HG03354 (cell line): ENCODE measurements around the gene CFAP74.

Source experiments
- ATAC-seq: cut with Tn5 transposase; IDR thresholded peaks from one replicate; pipeline ENCODE4 v1.9.1; 2021; ENCODE audit warnings: mild to moderate bottlenecking; ENCODE audit not compliant: unreplicated experiment, poor library complexity, severe bottlenecking

The CFAP74 gene

DNA sequence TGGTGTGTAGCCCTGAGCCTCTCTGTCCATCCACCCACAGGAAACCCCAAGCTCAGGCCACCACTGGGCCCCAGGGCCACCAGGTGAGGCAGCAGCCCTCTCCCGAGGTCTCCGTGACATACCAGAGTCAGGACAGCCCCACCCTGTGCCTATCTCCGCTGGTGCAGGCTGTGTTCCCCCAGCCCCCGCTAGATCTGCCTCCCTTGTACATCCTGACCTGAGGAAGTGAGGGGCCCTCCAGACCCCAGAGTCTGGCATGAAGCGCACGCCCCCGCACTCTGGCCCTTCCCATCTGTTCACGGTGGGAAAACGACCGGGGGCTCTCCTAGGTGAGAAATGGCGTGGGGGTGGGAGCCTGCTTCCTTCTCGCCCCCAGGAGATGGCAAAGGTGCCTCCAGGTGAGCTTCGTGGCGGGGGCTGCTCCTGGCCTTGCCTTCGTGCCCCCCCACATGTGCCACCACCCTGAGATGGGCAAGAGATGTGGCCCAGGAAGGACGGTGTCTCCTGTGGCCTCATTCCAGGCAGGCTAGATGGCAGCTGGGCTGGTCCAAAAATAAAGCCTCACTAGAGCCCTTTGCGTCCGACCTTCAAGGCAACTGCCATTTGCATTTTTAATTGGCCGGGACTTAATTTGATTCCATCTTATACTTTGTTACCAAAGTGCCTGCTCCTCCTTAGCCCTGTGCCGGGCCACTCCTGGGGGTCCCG is 18.6 kb upstream of the CFAP74 start:
- ATAC-seq, result no peak

DNA sequence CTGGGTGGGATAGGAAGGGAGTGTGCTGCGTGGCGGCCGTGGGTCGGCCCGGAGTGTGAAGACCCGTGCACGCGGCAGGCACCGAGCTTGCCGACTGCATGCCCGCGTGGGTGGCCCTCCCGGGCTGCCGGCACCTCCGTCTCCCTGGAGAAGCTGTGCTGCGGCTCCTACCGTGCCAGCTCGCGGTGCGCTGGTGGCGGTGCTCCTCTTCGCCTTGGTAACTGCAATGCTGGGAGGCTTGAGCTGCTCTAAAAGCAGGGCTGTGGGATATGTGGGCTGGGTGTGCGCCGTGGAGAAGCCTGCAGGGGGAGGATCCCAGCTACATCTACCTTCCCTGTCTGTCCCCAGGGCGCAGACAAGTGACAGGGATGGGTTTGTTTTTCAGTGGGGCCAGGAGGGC is 18.0 kb upstream of the CFAP74 start:
- no peak for ATAC-seq

- ATAC-seq, result no peak
Observed at GRCh38 chr1:2020310-2020655, 16.7 kb upstream of the CFAP74 start.

- ATAC-seq, result no peak
Observed at GRCh38 chr1:2019571-2020309, 16.2 kb upstream of the CFAP74 start.

DNA sequence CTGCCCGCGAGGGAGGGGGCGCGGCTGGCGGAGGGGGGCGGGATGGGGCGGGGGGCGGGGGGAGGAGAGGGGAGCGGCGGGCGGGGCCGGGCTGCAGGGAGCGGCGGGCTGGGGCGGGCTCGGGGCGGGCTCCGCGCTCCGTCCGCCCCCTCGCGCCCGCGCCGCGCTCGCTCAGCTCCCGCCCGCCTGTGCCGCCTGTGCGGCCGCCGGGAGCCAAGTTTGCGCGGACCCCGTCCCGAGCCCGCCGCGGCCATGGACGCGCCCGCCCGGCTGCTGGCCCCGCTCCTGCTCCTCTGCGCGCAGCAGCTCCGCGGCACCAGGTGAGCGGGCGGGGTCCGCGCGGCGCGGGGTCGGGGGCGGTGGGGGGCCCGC is 15.6 kb upstream of the CFAP74 start, which contains the start of gene GABRD:
TSS of gene GABRD (plus strand) at position 174 of the 372 bp plus-strand sequence. CDS start at position 253, 79 bp downstream.
- ATAC-seq, result no peak

- no peak for ATAC-seq
Observed at GRCh38 chr1:2018217-2019171, 14.9 kb upstream of the CFAP74 start.

DNA sequence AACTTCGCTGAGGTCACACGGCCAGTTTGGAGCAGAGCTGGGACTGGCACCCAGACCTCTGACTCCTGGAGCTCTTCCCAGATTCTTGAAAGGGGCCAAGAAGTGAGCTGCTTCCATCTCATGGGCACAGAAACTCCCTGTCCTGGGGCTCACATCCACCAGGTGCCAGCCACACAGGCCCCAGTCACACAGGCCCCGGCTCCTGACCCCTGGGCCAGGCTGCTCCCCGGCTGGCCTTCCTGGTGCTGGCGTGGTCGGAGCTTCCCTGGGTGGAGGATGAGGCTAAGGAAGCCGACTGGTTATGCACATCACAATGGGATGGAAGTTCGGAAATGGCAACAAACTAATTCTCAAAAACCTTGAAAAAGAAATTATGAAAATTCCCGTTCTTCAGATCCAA is 12.5 kb upstream of the CFAP74 start:
- no peak for ATAC-seq

- no peak for ATAC-seq
Observed at GRCh38 chr1:2014741-2015735, 11.5 kb upstream of the CFAP74 start.

- ATAC-seq, result no peak
Observed at GRCh38 chr1:2014181-2014580, 10.6 kb upstream of the CFAP74 start.

DNA sequence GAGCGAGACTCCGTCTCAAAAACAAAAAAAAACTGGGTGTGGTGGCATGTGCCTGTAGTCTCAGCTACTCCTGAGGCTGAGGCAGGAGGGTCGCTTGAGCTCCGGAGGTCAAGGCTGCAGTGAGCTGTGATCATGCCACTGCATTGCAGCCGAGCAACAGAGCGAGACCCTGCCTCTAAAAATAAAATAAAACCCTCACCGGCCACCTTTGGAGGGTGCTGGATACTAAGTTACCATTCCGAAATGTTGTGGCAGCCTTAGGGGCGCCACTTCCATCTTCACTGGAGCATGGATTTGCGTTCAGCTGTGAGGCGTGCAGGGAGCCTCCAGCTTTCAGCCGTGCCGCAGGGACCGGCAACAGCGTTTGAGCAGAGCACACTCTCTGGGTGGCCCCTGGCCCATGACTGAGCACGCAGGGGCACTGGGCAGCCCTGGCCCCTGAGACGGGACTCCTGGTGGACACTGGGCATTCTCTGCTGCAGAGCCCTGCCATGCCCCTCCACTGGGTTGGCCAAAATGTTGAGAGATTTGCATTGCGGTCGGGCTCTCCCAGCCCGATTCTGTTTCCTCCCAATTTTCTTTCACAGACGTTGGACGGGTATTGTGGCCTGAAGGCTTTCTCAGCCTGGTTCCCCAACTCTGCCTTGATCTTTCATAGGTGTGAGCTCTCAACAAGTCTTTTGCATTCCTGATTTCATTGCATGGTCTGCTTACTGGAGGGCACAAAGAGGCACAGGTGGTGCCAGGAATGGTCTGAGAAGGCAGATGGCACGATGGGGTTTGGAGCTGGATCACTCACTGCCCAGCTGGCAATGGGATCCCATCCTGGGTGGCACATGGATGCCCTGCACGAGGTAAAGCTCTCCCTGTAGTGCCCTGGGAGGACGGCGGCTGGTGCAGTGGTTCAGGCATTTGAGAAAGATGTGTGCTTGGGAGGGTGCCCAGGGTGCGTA is 5.8 kb upstream of the CFAP74 start:
- no peak for ATAC-seq

DNA sequence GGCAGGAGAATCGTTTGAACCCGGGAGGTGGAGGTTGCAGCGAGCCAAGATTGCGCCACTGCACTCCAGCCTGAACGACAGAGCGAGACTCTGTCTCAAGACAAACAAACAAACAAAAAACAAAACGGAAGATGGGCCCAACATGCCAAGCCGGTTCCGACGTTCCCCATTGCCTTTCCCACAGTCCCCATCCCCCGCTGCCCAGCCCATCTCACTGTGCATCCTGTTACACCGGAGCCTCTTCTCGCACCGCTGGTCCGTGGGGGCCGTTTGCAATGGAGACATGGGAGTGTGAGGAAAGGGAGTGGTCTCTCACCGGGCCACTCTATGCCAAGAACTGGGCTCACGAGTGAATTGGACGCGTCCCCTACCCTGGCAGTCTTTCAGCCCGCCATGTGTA is 1.3 kb upstream of the CFAP74 start:
- no peak for ATAC-seq

DNA sequence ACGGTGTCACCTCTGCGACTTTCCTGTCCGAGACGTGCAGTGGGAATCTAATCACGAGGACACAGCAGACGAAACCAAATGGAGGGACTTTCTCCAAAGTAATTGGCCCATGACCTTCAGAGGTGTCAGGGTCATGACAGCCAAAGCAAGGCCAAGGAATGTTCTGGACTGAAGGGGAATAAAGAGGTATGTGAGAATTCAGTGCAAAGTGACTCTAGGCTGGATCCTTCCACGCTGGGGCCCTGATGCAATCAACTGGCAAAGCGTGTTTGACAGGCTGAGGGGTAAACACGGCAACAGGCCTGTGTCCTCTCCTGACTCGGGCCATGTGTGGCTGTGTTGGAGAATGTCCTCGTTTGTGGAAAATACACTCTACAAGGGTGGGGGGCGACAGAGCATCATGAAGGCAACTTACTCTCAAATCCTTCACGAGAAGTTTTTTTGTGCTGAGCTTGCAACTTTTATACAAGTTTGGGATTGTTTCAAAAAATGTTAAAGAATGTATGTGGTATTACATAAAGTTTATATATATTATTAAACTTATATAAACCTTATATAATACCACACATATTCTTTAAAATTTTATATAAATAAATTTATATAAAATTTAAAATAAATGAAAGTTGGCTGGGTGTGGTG is 1.7 kb downstream of the CFAP74 start:
- no peak for ATAC-seq

GRCh38 chr1:2000850-2001249 is 2.7 kb downstream of the CFAP74 start:
- ATAC-seq, result no peak

- ATAC-seq, result no peak
Observed at GRCh38 chr1:2000432-2000831, 3.2 kb downstream of the CFAP74 start.

- ATAC-seq, result no peak
Observed at GRCh38 chr1:1997576-1997975, 6.0 kb downstream of the CFAP74 start.

DNA sequence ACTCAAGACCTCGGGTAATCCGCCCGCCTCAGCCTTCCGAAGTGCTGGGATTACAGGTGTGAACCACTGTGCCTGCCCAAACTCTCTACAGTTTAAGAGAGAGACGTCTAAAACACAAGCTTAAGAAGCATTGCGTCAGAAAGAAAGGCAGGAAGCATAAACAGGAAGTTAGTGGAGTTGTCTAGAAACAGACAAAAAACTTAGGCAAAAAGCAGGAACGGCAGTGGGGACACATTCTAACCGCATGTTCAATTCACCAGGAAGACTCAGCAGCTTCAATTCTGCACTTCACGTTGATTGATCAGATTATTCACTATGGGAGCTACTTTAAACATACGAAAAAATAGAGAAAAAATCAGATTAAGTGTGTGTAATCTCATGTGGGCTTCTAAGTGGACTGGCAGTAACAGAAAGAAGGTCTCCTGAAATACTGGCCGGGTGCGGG is 7.4 kb downstream of the CFAP74 start:
- no peak for ATAC-seq

GRCh38 chr1:1994536-1994935 is 9.1 kb downstream of the CFAP74 start:
- ATAC-seq, result no peak

GRCh38 chr1:1990222-1990621 is 13.4 kb downstream of the CFAP74 start:
- ATAC-seq, result no peak
